Glutamatergic neuron (in vitro differentiated cells): ENCODE data around the gene TCERG1L. TPM values are rescaled to one million over a fixed set of nuclear protein-coding genes. Genes with fewer than 3 reads are reported as not detected.

Experiments used
- DNase-seq: peaks from one replicate; pipeline ENCODE4 v3.0.0; 2022
- H3K27ac Mint-ChIP-seq: one replicate; pipeline ENCODE4 v1.8.0; 2020; ENCODE audit warnings: mild to moderate bottlenecking, mixed read lengths, inconsistent platforms; ENCODE audit not compliant: unreplicated experiment
- H3K27me3 Mint-ChIP-seq: one replicate; pipeline ENCODE4 v1.8.0; 2020; ENCODE audit warnings: mild to moderate bottlenecking, moderate library complexity, mixed read lengths, inconsistent platforms; ENCODE audit not compliant: unreplicated experiment
- H3K36me3 Mint-ChIP-seq: one replicate; pipeline ENCODE4 v1.8.0; 2020; ENCODE audit warnings: mild to moderate bottlenecking, mixed read lengths, inconsistent platforms; ENCODE audit not compliant: unreplicated experiment
- H3K4me1 Mint-ChIP-seq: one replicate; pipeline ENCODE4 v1.8.0; 2020; ENCODE audit warnings: mild to moderate bottlenecking, low read depth, mixed read lengths, inconsistent platforms; ENCODE audit not compliant: unreplicated experiment
- H3K4me3 Mint-ChIP-seq: one replicate; pipeline ENCODE4 v1.8.0; 2020; ENCODE audit warnings: mild to moderate bottlenecking, mixed read lengths, inconsistent platforms; ENCODE audit not compliant: unreplicated experiment
- H3K9me3 Mint-ChIP-seq: one replicate; pipeline ENCODE4 v1.8.0; 2020; ENCODE audit warnings: mild to moderate bottlenecking, moderate library complexity, mixed read lengths, inconsistent platforms; ENCODE audit not compliant: unreplicated experiment
- CTCF ChIP-seq: fragments of 200-600 bp; sonication (generic); IDR thresholded peaks from one replicate; pipeline ENCODE4 v1.5.0; 2021; ENCODE audit not compliant: partially characterized antibody, unreplicated experiment
- total RNA-seq: library from RNA; stranded (reverse); fragmentation: NEBNext Ultra II Directional; extraction: Animal tissue kit (Norgen Biotek cat#: 25700); gene quantifications from one replicate; pipeline ENCODE4 v1.2.1, GENCODE V29; 2021; ENCODE audit not compliant: unreplicated experiment

TCERG1L gene
- total RNA-seq, 1 donor from 2014 or later: 2.2 TPM

- Mint-ChIP-seq H3K36me3 (no peaks in the 10 kb centered on the region), H3K9me3 (peaks cover 4% of the 10 kb centered on the region), H3K4me3 (no peak overlapping the region), H3K27me3 (peaks cover 3% of the 10 kb centered on the region), H3K4me1 (no peaks in the 10 kb centered on the region), H3K27ac (no peak overlapping the region)
- DNase-seq: no peak
- no peak for TF ChIP-seq CTCF
Observed at GRCh38 chr10:131070856-131071255, 240.7 kb downstream of the TCERG1L start.

GRCh38 chr10:131068760-131069159 is 242.8 kb downstream of the TCERG1L start:
- H3K4me3 Mint-ChIP-seq: no peak overlapping the region
- peaks cover 2% of the 10 kb centered on the region for H3K4me1 Mint-ChIP-seq
- TF ChIP-seq CTCF: no peak
- no peak overlapping the region for H3K27ac Mint-ChIP-seq
- no peaks in the 10 kb centered on the region for H3K36me3 Mint-ChIP-seq
- no peaks in the 10 kb centered on the region for H3K9me3 Mint-ChIP-seq
- no peak for DNase-seq
- peaks cover 2% of the 10 kb centered on the region for H3K27me3 Mint-ChIP-seq

GRCh38 chr10:131068311-131068710 is 243.2 kb downstream of the TCERG1L start:
- DNase-seq: no peak

GRCh38 chr10:131067690-131068089 is 243.8 kb downstream of the TCERG1L start:
- Mint-ChIP-seq H3K4me3 (no peak overlapping the region), H3K9me3 (peaks cover 2% of the 10 kb centered on the region), H3K4me1 (peaks cover 7% of the 10 kb centered on the region), H3K27ac (no peak overlapping the region), H3K27me3 (peaks cover 5% of the 10 kb centered on the region), H3K36me3 (no peaks in the 10 kb centered on the region)
- TF ChIP-seq CTCF: no peak
- DNase-seq: no peak

More at GRCh38 chr10:131068311-131068710, 243.2 kb downstream of the TCERG1L start:
- Mint-ChIP-seq H3K9me3 (peaks cover under 1% of the 10 kb centered on the region), H3K27ac (no peak overlapping the region), H3K4me1 (peaks cover 6% of the 10 kb centered on the region), H3K27me3 (peaks cover 4% of the 10 kb centered on the region), H3K36me3 (no peaks in the 10 kb centered on the region), H3K4me3 (no peak overlapping the region)
- no peak for TF ChIP-seq CTCF

- Mint-ChIP-seq H3K27me3 (peaks cover 5% of the 10 kb centered on the region), H3K36me3 (no peaks in the 10 kb centered on the region), H3K4me3 (no peak overlapping the region), H3K9me3 (peaks cover 2% of the 10 kb centered on the region), H3K4me1 (peaks cover 7% of the 10 kb centered on the region), H3K27ac (no peak overlapping the region)
- TF ChIP-seq CTCF: no peak
- DNase-seq: no peak
Observed at GRCh38 chr10:131065673-131066305, 245.7 kb downstream of the TCERG1L start.
